HepG2 (cell line): ENCODE measurements around the gene HBS1L.

Experiments
- JUND ChIP-seq: sonication (generic); formaldehyde crosslinking; IDR thresholded peaks from 2 replicates; pipeline ENCODE4 v1.8.0; 2022; ENCODE audit warnings: mild to moderate bottlenecking, missing genetic modification reagents
- MTF1 ChIP-seq: sonication (generic); formaldehyde crosslinking; IDR thresholded peaks from 2 replicates; pipeline ENCODE4 v1.5.0; 2020; ENCODE audit warnings: missing genetic modification reagents
- NBN ChIP-seq: fragments of 450-650 bp; conservative IDR thresholded peaks from 2 replicates; pipeline ENCODE4 v1.6.1; 2017
- POLR2A ChIP-seq, 2 experiments: IDR thresholded peaks; 2 replicates each; pipeline ENCODE4 v1.6.1; 2011; ENCODE audit warnings: low read depth in 2 of 2, low read length in 2 of 2, mild to moderate bottlenecking in 1 of 2, moderate library complexity in 1 of 2; ENCODE audit not compliant: insufficient read depth in 1 of 2
- SP1 ChIP-seq, 2 experiments: fragments of 450-650 bp in 1 of 2; sonication (generic) in 1 of 2; formaldehyde crosslinking in 1 of 2; IDR thresholded peaks; 2 replicates each; pipeline versions ENCODE4 v1.4.0 to v1.6.1; 2016 to 2020; ENCODE audit warnings: missing genetic modification reagents in 1 of 2
- SRSF1 ChIP-seq: fragments of 200-400 bp; formaldehyde crosslinking; optimal IDR thresholded peaks from 2 replicates; pipeline ENCODE3; 2017; ENCODE audit warnings: mild to moderate bottlenecking, low read depth, low read length, moderate library complexity
- SSRP1 ChIP-seq: IDR thresholded peaks from 2 replicates; pipeline ENCODE4 v1.6.1; 2016; ENCODE audit warnings: control low read depth
- TBP ChIP-seq: sonication (generic); formaldehyde crosslinking; IDR thresholded peaks from 2 replicates; pipeline ENCODE4 v1.5.0; 2020; ENCODE audit warnings: missing genetic modification reagents
- ZNF24 ChIP-seq: fragments of 450-650 bp; IDR thresholded peaks from 2 replicates; pipeline ENCODE4 v1.6.1; 2017; ENCODE audit warnings: antibody characterized with exemption, mild to moderate bottlenecking

- TF ChIP-seq SP1 (IDR thresholded peaks at IDR 0.05) (no peak), SP1 (CRISPR knock-in tag; IDR thresholded peaks at IDR 0.05) (no peak), TBP (no peak), ZNF24 (no peak), NBN (no peak), JUND (CRISPR knock-in tag) (no peak), SRSF1 (no peak), SSRP1 (CRISPR knock-in tag) (no peak), MTF1 (CRISPR knock-in tag) (no peak), POLR2A (IDR thresholded peaks at IDR 0.05; ENCODE audit: insufficient read depth in 1 of 2, low read depth in 2 of 2, low read length in 2 of 2) (no peak)
Observed at GRCh38 chr6:135025175-135025574, 29.4 kb downstream of the HBS1L start.
